SK-N-SH (cell line): ENCODE measurements around the gene TLCD5. TPM values are rescaled to one million over a fixed set of nuclear protein-coding genes. Genes with fewer than 3 reads are reported as not detected.

ENCODE experiments used
- CTCF ChIA-PET: fragments of 300-600, 350-600 bp; formaldehyde crosslinking; extraction: SDS; loops from one replicate; lab custom pipeline; 2021; lab: Yijun Ruan, JAX
- POLR2A ChIA-PET: fragments of 350-600 bp; sonication (Branson Sonifier 250); formaldehyde crosslinking; extraction: SDS; loops from one replicate; lab custom pipeline; 2020; ENCODE audit warnings: antibody characterized with exemption, inconsistent platforms; lab: Yijun Ruan, JAX
- DNase-seq: peaks from one replicate; pipeline ENCODE4 v3.0.0; 2012
- H2AFZ ChIP-seq: fragments of 200-600 bp; sonication (generic); 2 replicates; pipeline ENCODE4 v1.8.1; 2016; ENCODE audit warnings: antibody characterized with exemption, mild to moderate bottlenecking, low read depth
- H3F3A ChIP-seq: fragments of 200-600 bp; sonication (generic); replicated peaks from 2 replicates; pipeline ENCODE3; 2016; ENCODE audit warnings: antibody characterized with exemption, mild to moderate bottlenecking; ENCODE audit not compliant: insufficient read depth
- H3K27ac ChIP-seq, 2 experiments: fragments of 200-500 bp in 1 of 2; fragments of 200-600 bp in 1 of 2; sonication (Bioruptor generic) in 1 of 2; sonication (generic), shearing (Covaris generic) in 1 of 2; 2 replicates each; pipeline versions ENCODE4 v1.5.1 to v1.6.1; 2014 to 2016; ENCODE audit warnings: low read depth in 2 of 2, inconsistent platforms in 1 of 2, low read length in 1 of 2, mild to moderate bottlenecking in 1 of 2, mixed read lengths in 1 of 2
- H3K27me3 ChIP-seq: fragments of 200-600 bp; sonication (generic), shearing (Covaris generic); 2 replicates; pipeline ENCODE4 v1.6.1; 2016; ENCODE audit warnings: mixed run types; ENCODE audit not compliant: insufficient read depth
- H3K36me3 ChIP-seq, 2 experiments: fragments of 200-500 bp in 1 of 2; fragments of 200-600 bp in 1 of 2; sonication (Bioruptor generic) in 1 of 2; sonication (generic) in 1 of 2; replicated peaks in 1 of 2; 2 replicates each; pipeline versions ENCODE3 to v1.5.1; 2014 to 2016; ENCODE audit warnings: low read length in 1 of 2, mild to moderate bottlenecking in 1 of 2; ENCODE audit not compliant: insufficient read depth in 2 of 2, control insufficient read depth in 1 of 2
- H3K4me1 ChIP-seq, 2 experiments: fragments of 200-500 bp in 1 of 2; fragments of 200-600 bp in 1 of 2; sonication (Bioruptor generic) in 1 of 2; sonication (generic), shearing (Covaris generic) in 1 of 2; 2 replicates each; pipeline versions ENCODE4 v1.5.1 to v1.6.1; 2014 to 2016; ENCODE audit warnings: low read depth in 1 of 2, low read length in 1 of 2, mixed run types in 1 of 2; ENCODE audit not compliant: insufficient read depth in 2 of 2, control insufficient read depth in 1 of 2
- H3K4me2 ChIP-seq: fragments of 200-600 bp; sonication (generic), shearing (Covaris generic); 2 replicates; pipeline ENCODE4 v1.6.1; 2017; ENCODE audit warnings: mixed run types
- H3K4me3 ChIP-seq, 2 experiments: fragments of 200-500 bp in 1 of 2; fragments of 200-600 bp in 1 of 2; sonication (Bioruptor generic) in 1 of 2; sonication (generic), shearing (Covaris generic) in 1 of 2; 2 replicates each; pipeline versions ENCODE4 v1.5.1 to v1.8.1; 2014 to 2016; ENCODE audit warnings: low read depth in 2 of 2, inconsistent platforms in 1 of 2, low read length in 1 of 2, mild to moderate bottlenecking in 1 of 2, mixed read lengths in 1 of 2, moderate library complexity in 1 of 2
- H3K79me2 ChIP-seq: fragments of 200-600 bp; sonication (generic); 2 replicates; pipeline ENCODE4 v1.8.1; 2017; ENCODE audit warnings: mild to moderate bottlenecking; ENCODE audit not compliant: insufficient read depth
- H3K9ac ChIP-seq: fragments of 200-600 bp; sonication (generic); 2 replicates; pipeline ENCODE4 v1.6.1; 2017; ENCODE audit warnings: mixed run types
- H3K9me2 ChIP-seq: fragments of 200-600 bp; sonication (generic); 2 replicates; pipeline ENCODE4 v1.6.1; 2017; ENCODE audit warnings: mixed run types
- H3K9me3 ChIP-seq: fragments of 200-600 bp; sonication (generic); 2 replicates; pipeline ENCODE4 v1.6.1; 2017; ENCODE audit warnings: mixed run types, mild to moderate bottlenecking, moderate library complexity
- H4K20me1 ChIP-seq: fragments of 200-600 bp; sonication (generic); 2 replicates; pipeline ENCODE4 v1.6.1; 2017; ENCODE audit warnings: mild to moderate bottlenecking, mixed run types; ENCODE audit not compliant: insufficient read depth
- CTCF ChIP-seq: fragments of 200-600 bp; sonication (generic); IDR thresholded peaks from 2 replicates; pipeline ENCODE4 v1.6.1; 2017; ENCODE audit warnings: antibody characterized with exemption, mild to moderate bottlenecking, moderate library complexity
- ELF1 ChIP-seq: IDR thresholded peaks from 2 replicates; pipeline ENCODE4 v1.4.0; 2012
- EP300 ChIP-seq, 2 experiments: IDR thresholded peaks; 2 replicates each; pipeline versions ENCODE4 v1.4.0 to v1.6.1; 2012; ENCODE audit warnings: borderline replicate concordance in 1 of 2, low read depth in 1 of 2, low read length in 1 of 2
- FOSL2 ChIP-seq: IDR thresholded peaks from 2 replicates; pipeline ENCODE4 v1.4.0; 2012; ENCODE audit warnings: low read depth, mild to moderate bottlenecking, moderate library complexity, borderline replicate concordance
- FOXJ3 ChIP-seq: sonication (generic); formaldehyde crosslinking; IDR thresholded peaks from 2 replicates; pipeline ENCODE4 v1.5.1; 2020; ENCODE audit warnings: mild to moderate bottlenecking, missing genetic modification reagents
- FOXM1 ChIP-seq: IDR thresholded peaks from 2 replicates; pipeline ENCODE4 v1.4.0; 2012; ENCODE audit warnings: low read depth, mild to moderate bottlenecking
- GABPA ChIP-seq: IDR thresholded peaks from 2 replicates; pipeline ENCODE4 v1.4.0; 2012; ENCODE audit warnings: low read depth, mild to moderate bottlenecking
- IRF3 ChIP-seq: fragments of 150-350 bp; IDR thresholded peaks from 2 replicates; pipeline ENCODE4 v1.6.1; 2016; ENCODE audit warnings: mild to moderate bottlenecking, low read depth, low read length
- MEF2A ChIP-seq: IDR thresholded peaks from 2 replicates; pipeline ENCODE4 v1.4.0; 2012; ENCODE audit warnings: low read depth, borderline replicate concordance
- MXI1 ChIP-seq: IDR thresholded peaks from 2 replicates; pipeline ENCODE4 v1.6.1; 2012; ENCODE audit warnings: mild to moderate bottlenecking, low read depth, low read length, improper control_type of control experiment
- NFIC ChIP-seq: IDR thresholded peaks from 2 replicates; pipeline ENCODE4 v1.4.0; 2012; ENCODE audit warnings: borderline replicate concordance
- RAD21 ChIP-seq: IDR thresholded peaks from 2 replicates; pipeline ENCODE4 v1.6.1; 2012; ENCODE audit warnings: mild to moderate bottlenecking, low read length
- RCOR1 ChIP-seq: fragments of 150-350 bp; IDR thresholded peaks from 2 replicates; pipeline ENCODE4 v1.6.1; 2017; ENCODE audit warnings: antibody characterized with exemption, low read length
- REST ChIP-seq: IDR thresholded peaks from 2 replicates; pipeline ENCODE4 v1.6.1; 2012; ENCODE audit warnings: mild to moderate bottlenecking, low read depth, low read length, moderate library complexity
- RXRA ChIP-seq: IDR thresholded peaks from 2 replicates; pipeline ENCODE4 v1.4.0; 2012; ENCODE audit warnings: low read depth, mild to moderate bottlenecking, borderline replicate concordance
- SIN3A ChIP-seq: IDR thresholded peaks from 2 replicates; pipeline ENCODE4 v1.6.1; 2012; ENCODE audit warnings: low read depth, mild to moderate bottlenecking, low read length, moderate library complexity, borderline replicate concordance
- TEAD4 ChIP-seq: IDR thresholded peaks from 2 replicates; pipeline ENCODE4 v1.4.0; 2012; ENCODE audit warnings: mild to moderate bottlenecking, borderline replicate concordance; ENCODE audit not compliant: insufficient read depth
- WGBS: methylation state at CpG from one replicate; pipeline ENCODE4 v1.1.6; 2017; ENCODE audit warnings: low lambda C conversion rate; 5-methylcytosine and 5-hydroxymethylcytosine counted together
- polyA plus RNA-seq, 3 experiments: library from polyadenylated mRNA; depleted of rRNA; stranded (reverse); fragments of >200 nt; gene quantifications; 2 replicates each; pipeline ENCODE4 v1.2.3, GENCODE V29; 2012
- TF ChIP-seq, protein P1 (sequence below): fragments of 150-350 bp; IDR thresholded peaks from 2 replicates; pipeline ENCODE4 v1.6.1; 2017; ENCODE audit warnings: antibody characterized with exemption, low read length, low read depth, borderline replicate concordance

The TLCD5 gene
- polyA plus RNA-seq, 1 of the 3 experiments (the other 2 are of a cell fraction), result 12.7 TPM

- no peak for DNase-seq
- no peak overlapping the region for H2AFZ ChIP-seq
- H3K9me3 ChIP-seq, result no peaks in the 10 kb centered on the region
- H3K27ac ChIP-seq, result peak overlapping the region; percentile 3 to 95; a peak in 3 of 4 replicates
- H3K79me2 ChIP-seq, result peaks cover 35% of the 10 kb centered on the region
- no peaks in the 10 kb centered on the region for H3K27me3 ChIP-seq
- peaks cover 3 to 11% of the 10 kb centered on the region in 2 experiments for H3K36me3 ChIP-seq
- H3K9me2 ChIP-seq, result no peaks in the 10 kb centered on the region
- peaks cover 12% of the 10 kb centered on the region for H4K20me1 ChIP-seq
- TF ChIP-seq RCOR1 (no peak), EP300 (IDR thresholded peaks at IDR 0.05; ENCODE audit: borderline replicate concordance in 1 of 2, low read depth in 1 of 2, low read length in 1 of 2) (no peak), TEAD4 (no peak), SIN3A (no peak), FOSL2 (0 out of 2 replicates have a peak, but pooled peaks have one; percentile 4), RAD21 (no peak), NFIC (peak; percentile 33; the same call in 1 of the 2 replicates), MEF2A (no peak)
- TF ChIP-seq, protein P1, sequence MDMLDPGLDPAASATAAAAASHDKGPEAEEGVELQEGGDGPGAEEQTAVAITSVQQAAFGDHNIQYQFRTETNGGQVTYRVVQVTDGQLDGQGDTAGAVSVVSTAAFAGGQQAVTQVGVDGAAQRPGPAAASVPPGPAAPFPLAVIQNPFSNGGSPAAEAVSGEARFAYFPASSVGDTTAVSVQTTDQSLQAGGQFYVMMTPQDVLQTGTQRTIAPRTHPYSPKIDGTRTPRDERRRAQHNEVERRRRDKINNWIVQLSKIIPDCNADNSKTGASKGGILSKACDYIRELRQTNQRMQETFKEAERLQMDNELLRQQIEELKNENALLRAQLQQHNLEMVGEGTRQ, result no peak
- ChIA-PET CTCF (interaction anchor here (1.1 to 1.6 kb wide), 4 partner anchors 98 to 862 kb away, joined by 3 to 5 read pairs (median 4); partner anchors contain the start of gene GRIK4), POLR2A (no interaction called here)
- H3K9ac ChIP-seq, result peak overlapping the region; percentile 33; the same call in 1 of the 2 replicates
- peaks cover 55% of the 10 kb centered on the region for H3F3A ChIP-seq
- H3K4me3 ChIP-seq, result no peak overlapping the region
- H3K4me2 ChIP-seq, result peak overlapping the region; percentile 60; the same call in 1 of the 2 replicates
- peaks cover 0 to 47% of the 10 kb centered on the region in 2 experiments for H3K4me1 ChIP-seq
- WGBS, result 90% methylated on average over 5 of the region's 5 CpGs
Measured at GRCh38 chr11:120332822-120333716, 8.0 kb downstream of the TLCD5 start.

DNA sequence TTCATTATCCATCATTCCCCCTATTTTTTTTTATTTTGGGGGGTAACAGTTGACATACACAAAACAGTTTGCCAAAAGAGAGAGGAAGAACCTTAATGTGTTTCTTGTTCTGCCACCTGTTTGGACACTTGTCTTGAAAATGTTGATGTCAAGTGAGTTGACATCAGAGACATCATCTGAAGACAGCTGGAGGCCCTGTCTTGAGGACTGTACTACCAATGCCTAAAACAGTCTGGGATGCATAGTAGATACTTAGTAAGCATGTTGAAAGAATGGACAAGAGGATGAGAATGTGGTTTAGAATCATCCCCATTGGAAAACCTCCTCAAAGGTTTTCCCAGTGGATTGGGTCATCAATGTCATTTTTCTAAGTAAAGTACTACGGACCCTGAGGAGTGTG lies 8.7 kb downstream of the TLCD5 start:
- POLR2A ChIA-PET, result no interaction called here
- Histone ChIP-seq H3K4me1 (peaks cover 1 to 46% of the 10 kb centered on the region in 2 experiments), H3K9me3 (no peaks in the 10 kb centered on the region), H3K27ac (peak overlapping the region in 1 of 2 experiments; percentile 95; a peak in 3 of 4 replicates), H3K4me3 (no peak overlapping the region), H3K4me2 (no peak overlapping the region), H3K79me2 (peaks cover 39% of the 10 kb centered on the region), H3K27me3 (no peaks in the 10 kb centered on the region), H3F3A (peaks cover 55% of the 10 kb centered on the region), H2AFZ (no peak overlapping the region), H4K20me1 (peaks cover 19% of the 10 kb centered on the region), H3K9ac (no peak overlapping the region), H3K9me2 (no peaks in the 10 kb centered on the region), H3K36me3 (peaks cover 3 to 11% of the 10 kb centered on the region in 2 experiments)
- 94% methylated on average over 1 of the region's 1 CpG for WGBS
- no peak for DNase-seq
- CTCF ChIA-PET, result interaction anchor here (0.6 to 3.0 kb wide), 18 partner anchors 15 to 861 kb away, joined by 3 to 17 read pairs (median 8); no protein-coding TSS in a partner anchor
- TF ChIP-seq FOXJ3 (CRISPR knock-in tag), result no peak
- TF ChIP-seq REST, result no peak
- TF ChIP-seq FOSL2, result no peak
- TF ChIP-seq GABPA, result no peak
- no peak for TF ChIP-seq ELF1
- no peak for TF ChIP-seq CTCF
- TF ChIP-seq MXI1, result no peak
- TF ChIP-seq FOXM1, result no peak
- TF ChIP-seq EP300 (IDR thresholded peaks at IDR 0.05; ENCODE audit: borderline replicate concordance in 1 of 2, low read depth in 1 of 2, low read length in 1 of 2), result no peak
- TF ChIP-seq RXRA, result no peak
- no peak for TF ChIP-seq IRF3
